ENCODE measurements around the gene UQCR10.
"Not testable (repeated sequence)": the region's sequence is repeated elsewhere in the genome, so short reads cannot be mapped to it uniquely, and the experiment has no call there.

The UQCR10 gene

DNA sequence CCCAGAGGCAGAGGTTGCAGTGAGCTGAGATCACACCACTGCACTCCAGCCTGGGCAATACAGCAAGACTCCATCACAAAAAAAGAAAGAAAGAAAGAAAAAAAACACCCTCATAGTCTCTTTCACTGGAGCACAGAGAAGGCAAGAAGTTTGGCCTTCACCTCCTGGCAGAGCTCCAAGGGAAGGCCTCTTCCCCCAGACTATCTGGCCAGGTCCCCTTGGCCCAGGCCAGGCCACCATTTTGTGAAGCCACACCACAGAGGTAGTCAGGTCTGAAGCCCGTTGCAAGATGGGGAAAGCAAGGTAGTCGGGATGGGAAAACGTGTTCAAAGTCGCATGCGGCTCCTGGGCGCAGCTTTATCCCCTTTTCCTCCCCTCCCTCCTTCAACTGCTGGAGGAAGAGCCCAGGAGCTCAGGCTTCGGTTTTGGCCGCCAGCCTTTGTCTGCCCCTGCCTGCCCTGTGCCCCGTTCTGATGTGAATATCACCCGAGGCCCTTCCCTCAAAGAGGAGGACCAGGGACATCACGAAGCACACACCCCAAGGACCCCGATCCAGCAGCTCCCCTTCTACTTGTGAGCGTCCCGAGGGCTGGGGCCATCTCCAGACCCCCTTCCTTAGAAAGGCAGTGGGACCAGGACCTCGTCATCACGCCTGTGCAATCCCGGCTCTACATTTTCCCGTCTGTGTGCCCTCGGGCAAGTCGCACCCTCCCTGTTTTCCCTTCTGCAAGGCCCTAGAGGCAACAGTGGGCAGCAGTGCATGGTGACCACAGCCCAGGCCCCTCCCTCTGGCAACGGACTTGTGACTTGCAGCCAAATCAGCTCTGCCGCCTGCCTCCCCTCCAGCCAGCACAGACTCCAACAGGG lies 29.7 kb upstream of the UQCR10 start:
- no peak for DNase-seq

DNA sequence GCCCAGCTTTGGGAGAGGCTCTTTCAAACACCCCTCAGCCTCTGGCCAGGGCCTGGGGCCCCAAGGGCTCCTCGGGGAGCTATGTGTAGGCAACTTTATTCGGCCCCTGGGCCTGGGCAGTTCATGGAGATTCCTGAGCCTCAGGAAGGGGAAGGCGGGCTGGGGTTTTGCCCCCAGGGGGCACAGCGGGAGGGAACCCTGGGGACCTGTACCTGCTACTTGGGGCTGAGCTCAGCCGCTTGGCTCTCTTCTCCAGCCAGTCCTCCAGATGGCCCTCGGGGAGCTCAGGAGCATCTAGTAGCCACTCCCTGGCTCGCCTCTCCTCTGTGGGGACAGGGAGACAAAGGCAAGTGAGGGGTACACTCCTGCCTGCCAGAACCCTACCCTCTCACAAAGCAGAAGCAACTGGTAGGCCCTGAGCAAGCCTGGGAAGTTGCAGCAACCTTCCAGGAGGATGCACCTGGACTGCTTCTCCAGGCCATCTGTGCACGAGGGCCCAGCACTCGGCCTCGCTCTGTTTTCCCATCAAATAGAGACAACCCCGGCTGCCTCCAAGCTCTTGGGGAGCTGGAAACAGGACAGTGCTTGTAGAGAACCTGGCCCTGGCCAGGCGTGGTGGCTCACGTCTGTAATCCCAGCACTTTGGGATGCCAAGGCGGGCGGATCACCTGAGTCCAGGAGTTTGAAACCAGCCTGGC lies 28.9 kb upstream of the UQCR10 start:
- DNase-seq, result no peak

DNA sequence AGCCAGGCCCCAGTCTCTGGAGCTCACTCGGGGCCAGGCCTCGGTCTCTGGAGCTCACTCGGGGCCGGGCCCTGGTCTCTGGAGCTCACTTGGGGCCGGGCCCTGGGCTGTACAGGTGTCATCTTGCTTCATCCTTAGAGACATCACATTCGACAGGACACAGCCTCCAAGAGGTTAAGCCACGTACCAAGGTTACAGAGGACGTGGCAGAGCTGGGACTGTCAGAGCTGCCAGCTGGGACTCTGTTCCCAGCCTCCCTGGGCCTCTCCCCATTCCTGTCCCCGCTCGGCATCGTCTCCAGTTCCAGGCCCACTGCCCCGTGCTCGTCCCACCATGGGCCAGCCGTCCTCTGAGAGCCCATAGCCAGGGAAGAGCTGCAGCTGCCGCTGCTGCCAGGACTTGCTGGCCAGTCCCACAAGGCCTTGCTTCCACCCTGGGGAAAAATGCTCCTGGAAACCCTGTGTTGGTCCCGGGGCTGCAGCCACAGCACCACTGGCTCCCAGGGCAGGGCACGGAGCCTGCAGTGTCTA lies 27.8 kb upstream of the UQCR10 start:
- DNase-seq, result no peak

DNA sequence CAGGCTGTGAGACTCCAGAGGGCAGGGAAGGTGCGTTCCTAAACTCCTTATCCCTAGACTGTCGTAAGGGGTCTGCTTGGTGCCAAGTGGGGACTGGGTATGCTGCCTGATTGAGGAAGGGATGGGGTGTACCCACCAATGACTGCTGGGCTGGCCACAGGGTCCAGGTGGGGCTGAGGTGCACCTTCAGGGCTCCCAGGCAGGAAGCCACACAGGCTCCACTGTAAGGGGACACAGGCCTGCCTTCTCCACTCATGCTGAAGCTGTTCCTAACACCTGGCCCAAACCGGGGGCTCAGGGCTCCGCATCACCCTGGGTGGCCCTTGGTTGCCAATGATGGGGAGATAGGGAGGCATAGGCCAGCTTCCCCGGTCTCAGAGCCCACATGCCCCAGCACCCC lies 27.0 kb upstream of the UQCR10 start:
- no peak for DNase-seq

DNA sequence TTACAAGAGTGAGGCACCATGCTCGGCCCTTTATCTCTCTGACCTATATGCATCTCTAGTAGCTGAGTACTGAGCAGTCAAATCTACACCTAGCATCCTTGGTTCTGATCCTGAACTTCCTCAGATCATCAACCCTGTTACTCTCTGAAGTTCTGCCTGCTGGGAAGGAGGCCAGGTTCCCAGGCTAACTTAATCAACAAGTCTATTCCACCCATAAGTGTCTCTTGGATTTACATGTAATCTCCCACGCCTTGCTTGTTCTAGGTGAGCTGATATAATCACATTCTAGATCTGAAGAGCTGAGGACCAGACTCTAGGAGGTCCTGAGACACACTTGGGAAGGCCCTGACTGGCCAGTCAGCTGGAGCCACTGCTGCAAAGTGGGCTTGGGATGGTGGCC lies 25.2 kb upstream of the UQCR10 start:
- no peak for DNase-seq

DNA sequence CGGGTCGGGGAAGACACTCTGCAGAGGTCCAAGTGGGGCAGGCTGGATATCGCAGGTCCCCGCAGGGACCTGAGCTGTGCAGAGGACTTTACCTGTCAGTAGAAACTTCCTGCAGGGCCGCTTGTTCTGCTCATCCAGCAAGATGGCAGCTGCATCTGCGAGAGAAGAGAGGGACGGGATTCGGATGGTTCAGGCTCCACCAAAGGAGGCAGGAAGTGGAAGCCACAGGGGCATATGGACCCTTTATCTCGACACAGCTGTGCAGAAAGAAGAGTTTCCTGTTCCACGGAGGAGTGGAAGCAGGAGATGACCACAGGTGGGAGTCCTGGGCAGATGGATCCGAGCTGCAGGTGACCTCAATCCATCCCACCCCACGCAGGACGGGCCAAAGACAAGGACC lies 24.8 kb upstream of the UQCR10 start:
- no peak for DNase-seq

DNA sequence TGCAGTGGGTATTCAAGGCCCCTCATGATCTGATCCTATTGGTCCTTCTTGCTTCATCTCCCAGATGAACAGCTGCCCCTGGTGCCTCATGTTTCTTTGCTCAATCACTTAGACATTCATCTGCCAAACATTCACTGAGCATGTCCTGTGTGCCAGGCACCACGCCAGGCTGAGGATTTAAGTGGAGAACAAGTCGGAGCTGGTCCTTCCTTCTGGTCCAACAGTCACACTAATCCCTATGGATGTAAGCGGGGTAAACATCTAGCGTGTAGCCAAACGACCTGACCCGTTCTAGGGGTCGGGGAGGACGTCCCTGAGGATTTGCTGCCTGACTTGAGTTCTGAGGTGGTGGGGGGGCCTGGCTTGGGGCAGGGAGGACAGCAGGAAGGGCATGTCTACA lies 22.3 kb upstream of the UQCR10 start:
- DNase-seq, result no peak

DNA sequence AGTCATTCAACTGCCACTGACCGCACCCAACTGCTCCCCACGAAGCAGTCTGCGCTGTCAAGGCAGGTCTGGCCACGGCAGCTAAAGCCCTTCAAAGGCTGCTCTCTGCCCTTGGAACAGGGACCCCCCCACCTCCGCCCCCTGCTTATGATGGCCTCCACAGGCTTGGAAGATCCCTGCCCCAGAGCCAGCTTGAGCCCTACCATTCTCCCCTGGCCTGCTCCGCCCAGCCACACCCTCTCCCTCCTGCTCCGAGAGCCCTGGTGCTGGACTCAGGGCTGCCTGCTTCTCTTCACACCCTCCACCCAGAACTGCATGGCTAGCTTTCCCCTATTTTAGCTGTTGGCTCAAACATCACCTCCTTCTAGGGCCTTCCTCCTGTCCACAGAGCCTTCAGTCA lies 19.3 kb upstream of the UQCR10 start:
- DNase-seq, result no peak

DNA sequence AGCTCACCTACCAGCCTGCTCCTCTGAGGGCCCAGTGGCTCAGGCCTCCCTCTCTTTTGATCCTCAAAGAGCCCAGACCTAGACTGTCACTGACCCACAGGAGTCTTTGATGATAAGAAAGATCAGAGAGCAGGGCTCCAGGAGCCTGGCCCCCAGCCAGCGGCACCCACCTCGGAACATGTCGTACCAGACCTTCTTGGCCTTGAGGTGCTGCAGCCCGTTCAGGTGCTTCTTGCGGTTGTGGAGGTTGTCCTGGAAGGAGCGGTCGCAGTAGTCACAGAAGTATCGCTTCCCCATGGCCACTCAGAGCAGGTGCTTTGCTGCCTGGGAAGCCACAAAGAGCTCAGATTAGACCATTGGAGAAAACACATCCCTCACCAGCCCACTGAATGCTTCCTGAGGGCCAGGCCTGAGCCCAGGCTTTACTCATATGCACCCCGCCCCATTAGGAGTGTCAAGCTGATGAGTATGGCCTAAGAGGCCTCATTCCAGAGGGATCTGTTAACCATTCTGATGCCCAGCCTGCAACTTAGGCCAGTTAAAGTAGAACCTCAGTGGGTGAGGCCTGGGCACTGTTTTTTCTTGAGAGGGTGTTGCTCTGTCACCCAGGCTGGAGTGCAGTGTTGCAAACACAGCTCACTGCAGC lies 18.8 kb upstream of the UQCR10 start:
- DNase-seq, result no peak

DNA sequence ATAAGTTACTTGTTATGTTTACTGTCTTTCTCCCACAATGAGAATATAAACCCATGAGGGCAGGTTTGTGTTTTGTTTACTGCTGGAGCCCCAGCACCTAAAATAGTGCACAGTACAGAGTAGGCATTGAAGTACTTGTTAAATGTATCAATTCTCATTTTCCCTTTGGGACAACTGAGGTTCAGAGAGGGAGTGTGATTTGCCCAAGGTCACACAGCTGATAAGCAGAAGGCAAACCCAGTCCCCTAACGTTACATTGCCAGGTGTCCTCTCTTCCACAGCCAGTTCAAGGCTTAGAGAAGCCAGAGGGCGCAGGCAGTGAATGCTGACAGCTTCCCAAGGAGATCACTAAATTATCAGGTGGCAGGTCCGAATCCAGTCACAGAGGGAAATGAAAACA lies 17.1 kb upstream of the UQCR10 start:
- DNase-seq, result no peak

DNA sequence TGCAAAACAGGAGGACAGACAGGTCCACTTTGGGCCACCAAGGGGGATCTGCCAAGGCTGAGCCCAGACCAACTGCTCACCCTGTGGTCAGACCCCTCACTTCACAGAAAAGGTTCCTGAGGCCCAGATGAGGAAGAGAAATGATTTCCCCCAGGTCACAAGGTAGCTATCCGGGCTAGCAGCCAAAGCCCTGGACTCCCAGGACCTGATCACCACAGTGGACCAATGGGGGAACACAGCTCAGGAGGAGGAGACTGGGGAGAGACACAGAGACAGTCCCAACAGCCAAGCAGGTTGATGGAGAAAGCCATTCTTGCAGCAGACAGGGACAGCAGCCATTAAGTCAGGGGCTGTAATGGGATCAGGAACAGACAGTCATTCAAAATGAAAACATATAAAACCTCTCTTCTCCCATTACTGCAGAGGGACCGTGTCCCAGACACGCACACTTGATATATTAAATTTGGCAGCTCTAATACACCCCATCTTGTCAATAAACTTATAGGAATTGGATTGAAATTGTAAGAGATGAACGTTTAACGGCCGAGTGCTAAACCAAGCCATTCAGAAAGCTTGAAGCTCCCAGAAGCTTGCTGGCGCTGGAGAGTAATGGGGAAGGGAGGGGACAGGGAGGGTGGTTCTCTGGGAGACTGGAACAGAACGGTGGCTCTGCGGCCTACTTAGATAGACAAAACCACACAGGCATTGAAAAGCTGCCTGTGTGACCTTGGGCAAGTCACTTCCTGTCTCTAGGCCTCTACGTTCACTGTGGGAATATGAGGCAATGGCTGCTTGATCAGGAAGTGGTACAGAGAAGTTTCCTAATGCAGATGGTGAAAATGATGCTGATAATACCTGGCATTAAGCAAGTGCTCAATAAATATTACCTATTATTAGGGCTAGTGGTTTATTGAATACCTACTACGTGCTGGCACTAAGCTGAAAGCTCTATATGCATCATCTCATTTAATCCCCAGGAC lies 16.3 kb upstream of the UQCR10 start:
- DNase-seq, result peak; percentile 16

DNA sequence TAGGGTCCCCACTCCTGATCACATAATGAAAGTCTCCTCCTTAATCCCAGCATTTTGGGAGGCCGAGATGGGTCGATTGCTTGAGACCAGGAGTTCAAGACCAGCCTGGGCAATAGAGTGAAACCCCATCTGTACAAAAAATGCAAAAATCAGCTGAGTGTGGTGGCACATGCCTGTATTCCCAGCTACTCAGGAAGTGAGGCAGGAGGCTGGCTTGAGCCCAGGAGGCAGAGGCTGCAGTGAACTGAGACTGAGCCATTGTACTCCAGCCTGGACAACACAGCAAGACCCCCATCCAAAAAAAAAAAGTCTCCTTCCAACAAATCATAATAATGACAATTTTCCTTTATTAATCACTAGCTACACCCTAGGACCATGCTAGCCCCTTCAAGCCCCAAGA lies 15.5 kb upstream of the UQCR10 start:
- DNase-seq, result no peak

DNA sequence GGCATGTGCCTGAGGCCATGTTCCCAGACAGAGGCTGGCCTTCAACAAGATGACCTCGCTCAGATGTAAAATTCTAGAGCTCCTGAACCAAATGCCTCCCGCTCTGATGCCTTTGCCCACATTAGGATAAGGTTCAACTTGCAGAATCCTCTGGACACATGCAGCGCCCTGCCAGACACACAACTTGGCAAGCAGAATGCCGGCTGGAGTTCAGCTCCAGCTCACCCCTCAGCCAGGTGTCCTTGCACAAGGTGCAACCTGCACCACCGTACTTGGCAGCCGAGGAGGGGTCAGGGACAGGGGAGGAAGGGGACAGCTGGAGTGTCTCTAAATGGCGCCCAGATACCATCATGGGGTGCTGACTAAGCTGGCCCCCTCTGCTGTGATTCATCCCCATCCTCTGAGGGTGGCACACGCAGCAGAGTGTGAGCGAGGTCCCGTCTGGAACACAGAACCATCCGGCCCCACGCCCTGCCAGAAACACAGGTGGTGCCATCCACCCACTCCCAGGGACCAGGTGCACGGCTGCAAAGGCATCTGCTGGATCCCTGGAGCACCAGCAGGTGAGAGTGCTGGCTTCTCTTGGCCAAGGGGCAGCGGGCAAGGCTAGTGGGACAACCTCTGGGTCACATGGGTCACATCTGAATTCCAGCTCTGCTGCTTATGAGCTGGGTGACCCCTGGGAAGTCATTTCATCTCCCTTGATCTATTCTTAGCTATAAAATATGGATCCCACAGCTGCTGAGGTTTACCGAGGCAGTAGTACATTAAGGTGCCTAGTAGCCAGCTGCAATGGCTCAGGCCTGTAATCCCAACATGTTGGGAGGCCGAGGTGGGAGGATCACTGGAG lies 13.1 kb upstream of the UQCR10 start:
- DNase-seq, result no peak

DNA sequence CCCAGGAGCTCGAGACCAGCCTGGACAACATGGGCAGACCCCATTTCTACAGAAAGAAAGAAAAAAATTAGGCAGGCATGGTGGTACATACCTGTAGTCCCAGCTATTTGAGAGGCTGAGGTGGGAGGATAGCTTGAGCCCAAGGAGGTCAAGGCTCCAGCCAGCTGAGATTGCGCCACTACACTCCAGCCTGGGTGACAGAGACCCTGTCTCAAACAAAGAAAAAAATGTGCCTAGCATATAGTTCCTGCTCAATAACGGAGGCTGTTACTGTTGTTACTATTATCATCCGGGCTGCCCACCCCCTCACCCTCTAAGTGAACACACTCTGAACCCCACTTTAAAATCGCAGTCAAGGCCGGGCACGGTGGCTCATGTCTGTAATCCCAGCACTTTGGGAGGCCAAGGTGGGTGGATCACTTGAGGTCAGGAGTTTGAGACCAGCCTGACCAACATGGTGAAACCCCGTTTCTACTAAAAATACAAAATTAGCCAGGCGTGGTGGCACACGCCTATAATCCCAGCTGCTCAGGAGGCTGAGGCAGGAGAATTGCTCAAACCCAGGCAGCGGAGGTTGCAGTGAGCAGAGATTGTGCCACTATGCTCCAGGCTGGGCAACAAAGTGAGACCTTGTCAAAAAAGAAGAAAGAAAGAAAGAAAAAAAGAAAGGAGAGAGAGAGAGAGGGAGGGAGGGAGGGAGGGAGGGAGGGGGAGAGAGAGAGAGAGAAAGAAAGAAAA lies 12.3 kb upstream of the UQCR10 start:
- not testable (repeated sequence) for DNase-seq

DNA sequence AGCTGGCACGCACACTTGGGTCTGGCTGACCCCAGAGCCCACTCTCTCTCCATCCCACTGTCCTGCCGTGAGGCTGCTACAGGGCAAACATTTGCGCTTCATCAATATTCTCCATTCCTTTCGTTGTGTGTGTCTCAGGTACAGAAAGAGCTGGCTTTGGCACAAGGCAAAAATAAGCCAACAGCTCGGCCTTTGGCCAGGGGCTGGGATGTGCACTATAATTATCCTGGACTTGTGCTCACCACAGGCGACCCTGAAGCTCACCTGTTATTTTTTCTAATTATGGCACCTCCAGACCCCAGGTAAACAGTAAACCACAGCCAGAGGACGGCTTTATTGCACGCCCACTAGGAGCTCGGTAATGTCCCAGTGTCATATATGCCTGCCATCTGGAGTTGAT lies 11.3 kb upstream of the UQCR10 start:
- no peak for DNase-seq

DNA sequence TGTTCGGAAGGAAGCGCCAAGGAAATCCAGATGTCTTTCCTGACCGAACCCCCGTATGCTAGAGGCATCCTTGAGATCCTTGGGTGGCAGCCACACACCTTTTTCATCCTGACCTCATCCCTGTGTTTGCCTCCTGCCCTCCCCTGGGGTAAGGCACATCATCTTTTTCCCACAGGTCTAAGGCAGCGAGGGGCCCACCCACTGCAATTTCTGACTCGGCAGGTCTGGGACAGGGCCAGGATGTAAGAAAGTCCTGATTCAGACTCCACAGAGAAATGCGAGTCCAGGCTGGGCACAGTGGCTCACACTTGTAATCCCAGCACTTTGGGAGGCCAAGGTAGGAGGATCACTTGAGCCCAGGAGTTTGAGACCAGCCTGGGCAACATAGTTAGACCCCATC lies 10.8 kb upstream of the UQCR10 start:
- no peak for DNase-seq

DNA sequence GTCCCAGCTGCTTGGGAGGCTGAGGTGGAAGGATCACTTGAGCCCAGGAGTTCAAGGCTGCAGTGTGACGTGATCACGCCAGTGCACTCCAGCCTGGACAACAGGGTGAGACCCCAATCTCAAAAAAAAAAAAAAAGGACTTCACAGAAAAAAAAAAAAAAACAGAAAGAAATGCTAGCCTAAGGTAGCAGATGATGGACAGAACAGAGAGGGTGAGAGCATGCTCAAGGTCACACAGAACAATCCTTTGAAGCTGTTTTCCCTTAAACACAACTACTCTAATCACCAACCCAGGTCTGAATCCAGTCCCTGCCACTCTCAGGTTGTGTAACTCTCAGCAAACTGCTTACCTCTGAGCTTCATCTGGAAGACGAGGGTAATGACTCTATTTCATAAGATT lies 10.1 kb upstream of the UQCR10 start:
- no peak for DNase-seq

DNA sequence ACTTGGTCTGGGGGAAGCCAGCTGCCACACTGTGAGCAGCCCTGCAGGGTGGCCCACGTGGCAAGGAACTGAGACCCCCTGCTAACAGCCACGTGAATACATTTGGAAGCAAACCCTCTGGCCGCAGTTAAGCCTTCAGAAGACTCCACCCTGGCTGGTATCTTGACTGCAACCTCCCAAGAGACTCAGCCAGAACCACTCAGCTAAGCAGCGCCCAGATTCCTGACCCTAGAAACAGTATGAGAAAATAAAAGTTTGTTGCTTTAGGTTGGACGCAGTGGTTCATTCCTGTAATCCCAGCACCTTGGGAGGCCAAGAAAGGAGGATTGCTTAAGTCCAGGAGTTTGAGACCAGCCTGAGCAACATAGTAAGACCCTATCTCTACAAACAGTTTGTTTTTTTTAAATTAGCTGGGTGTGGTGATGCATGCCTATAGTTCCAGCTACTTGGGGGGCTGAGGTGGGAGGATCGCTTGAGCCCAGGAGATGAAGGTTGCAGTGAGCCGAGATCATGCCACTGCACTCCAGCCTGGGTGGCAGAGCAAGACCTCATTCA lies 9.0 kb upstream of the UQCR10 start:
- DNase-seq, result no peak

DNA sequence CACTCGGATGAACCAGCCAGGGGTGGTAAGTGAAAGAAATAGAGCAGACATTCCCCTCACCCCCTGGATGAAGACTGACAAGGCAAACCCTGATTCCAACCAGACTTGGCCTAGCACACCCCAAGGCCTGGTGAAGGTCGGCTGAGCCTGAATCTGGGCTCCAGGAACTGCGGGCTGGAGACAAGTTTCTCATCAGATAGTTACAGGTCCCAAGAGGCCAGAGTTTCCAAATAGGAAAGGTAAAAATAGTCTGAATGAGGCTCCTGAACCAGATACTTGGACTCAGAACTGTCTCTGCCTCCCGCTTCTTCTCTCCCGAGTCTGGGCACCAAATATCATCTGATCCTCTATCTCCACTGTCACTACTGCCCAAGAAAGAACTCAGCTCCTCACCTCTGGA lies 8.2 kb upstream of the UQCR10 start:
- DNase-seq, result no peak

DNA sequence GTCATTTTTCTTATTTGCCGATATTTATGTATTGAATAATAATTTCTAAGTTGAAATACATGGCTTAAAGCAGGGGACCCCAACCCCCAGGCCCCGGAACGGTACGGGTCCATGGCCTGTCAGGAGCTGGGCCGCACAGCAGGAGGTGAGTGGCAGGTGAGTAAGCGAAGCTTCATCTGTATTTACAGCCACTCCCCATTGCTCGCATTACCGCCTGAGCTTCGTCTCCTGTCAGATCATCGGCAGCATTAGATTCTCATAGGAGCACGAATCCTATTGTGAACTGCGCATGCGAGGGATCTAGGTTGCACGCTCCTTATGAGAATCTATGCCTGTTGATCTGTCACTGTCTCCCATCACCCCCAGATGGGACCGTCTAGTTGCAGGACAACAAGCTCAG lies 4.9 kb upstream of the UQCR10 start:
- DNase-seq, result no peak

All from activated naive CD4-positive, alpha-beta T cell treated with Interleukin-2 at 50 U/mL for 16 hours (primary cell).